GM11168 (cell line): ENCODE data around the gene RNF224.

Source experiments
- in situ Hi-C: fragments of 300-500 bp; cut with MboI; formaldehyde crosslinking; loops from one replicate; pipeline ENCODE4 v1.12.0; 2022; ENCODE audit warnings: low sequenced_read_pairs; ENCODE audit not compliant: unreplicated experiment

Gene RNF224

DNA sequence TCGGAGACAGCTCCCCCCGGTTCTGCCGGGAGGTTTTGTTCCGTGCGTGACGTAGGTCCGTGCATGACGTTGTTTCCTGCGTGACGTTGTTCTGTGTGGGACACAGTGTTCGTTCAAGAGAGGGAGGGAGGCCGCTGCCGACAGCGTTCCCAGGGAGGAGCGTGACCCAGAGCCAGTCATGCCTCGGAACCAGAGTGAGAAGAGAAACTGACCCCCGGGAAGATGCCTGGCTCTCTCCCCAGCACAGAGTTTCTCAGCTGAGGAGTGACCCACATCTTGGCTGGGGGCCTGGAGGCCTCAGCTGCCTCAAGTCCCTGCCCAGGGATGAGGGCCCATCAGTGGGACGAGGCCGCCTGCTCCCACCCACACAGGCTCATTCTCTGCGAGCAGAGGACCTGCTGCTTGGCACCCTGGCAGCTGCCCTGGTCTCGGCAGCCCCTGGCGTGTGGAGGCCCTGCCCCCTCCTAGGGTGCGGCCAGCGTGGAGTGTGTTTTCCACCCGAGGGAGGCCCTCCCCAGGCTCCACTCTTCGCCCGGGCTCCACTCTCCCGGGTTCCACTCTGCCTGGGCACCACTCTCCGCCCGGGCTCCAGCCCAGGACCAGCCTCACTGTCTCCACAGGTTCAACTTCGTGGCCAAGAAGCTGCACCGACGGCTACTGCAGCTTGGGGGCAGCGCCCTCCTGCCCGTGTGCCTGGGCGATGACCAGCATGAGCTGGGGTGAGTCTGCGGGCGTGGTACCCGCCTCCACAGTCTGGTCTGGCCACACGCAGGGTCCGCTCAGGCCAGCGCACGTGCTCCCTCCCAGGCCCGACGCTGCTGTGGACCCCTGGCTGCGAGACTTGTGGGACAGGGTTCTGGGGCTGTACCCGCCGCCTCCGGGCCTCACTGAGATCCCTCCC, 13.9 kb upstream of the RNF224 start:
- in situ Hi-C loops: no loop called here

DNA sequence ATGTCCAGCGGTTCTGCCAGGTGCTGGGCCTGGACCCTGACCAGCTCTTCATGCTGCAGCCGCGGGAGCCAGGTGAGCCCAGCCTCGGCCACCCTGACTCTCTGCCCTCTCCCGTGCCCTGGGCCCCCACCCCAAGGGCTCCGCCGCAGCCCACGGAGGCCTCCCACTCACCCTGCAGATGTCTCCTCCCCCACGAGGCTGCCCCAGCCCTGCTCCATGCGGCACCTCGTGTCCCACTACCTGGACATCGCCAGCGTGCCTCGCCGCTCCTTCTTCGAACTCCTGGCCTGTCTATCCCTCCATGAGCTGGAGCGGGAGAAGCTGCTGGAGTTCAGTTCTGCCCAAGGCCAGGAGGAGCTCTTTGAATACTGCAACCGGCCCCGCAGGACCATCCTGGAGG, 12.7 kb upstream of the RNF224 start:
- in situ Hi-C loops: no loop called here

DNA sequence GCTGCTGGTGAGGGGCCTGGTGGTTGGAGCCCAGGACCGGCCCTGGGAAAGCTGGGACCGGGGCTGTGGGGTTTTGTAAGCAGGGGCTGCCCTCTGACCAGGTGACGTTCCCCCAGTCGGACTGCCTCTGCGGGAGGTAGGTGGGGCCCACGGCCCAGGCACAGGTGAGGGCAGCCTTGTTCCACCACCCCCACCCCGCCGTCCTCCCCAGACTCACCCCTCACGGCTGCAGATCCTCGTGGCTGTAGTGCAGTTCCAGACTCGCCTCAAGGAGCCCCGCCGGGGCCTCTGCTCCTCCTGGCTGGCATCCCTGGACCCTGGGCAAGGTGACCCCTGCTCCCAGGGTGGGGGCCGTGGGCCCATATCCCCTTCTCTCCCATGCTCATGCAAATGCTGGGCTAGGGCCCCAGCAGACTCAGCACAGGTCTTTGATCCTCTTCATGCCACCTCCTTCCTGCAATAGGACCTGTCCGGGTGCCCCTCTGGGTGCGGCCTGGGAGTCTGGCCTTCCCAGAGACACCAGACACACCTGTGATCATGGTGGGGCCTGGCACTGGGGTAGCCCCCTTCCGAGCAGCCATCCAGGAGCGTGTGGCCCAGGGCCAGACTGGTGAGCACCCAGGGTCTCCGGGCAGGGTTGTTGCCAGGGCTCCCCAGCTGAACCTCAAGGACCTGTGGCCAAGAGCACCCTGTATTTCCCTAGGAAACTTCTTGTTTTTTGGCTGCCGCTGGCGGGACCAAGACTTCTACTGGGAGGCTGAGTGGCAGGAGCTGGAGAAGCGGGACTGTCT, 11.9 kb upstream of the RNF224 start:
- in situ Hi-C loops: no loop called here

DNA sequence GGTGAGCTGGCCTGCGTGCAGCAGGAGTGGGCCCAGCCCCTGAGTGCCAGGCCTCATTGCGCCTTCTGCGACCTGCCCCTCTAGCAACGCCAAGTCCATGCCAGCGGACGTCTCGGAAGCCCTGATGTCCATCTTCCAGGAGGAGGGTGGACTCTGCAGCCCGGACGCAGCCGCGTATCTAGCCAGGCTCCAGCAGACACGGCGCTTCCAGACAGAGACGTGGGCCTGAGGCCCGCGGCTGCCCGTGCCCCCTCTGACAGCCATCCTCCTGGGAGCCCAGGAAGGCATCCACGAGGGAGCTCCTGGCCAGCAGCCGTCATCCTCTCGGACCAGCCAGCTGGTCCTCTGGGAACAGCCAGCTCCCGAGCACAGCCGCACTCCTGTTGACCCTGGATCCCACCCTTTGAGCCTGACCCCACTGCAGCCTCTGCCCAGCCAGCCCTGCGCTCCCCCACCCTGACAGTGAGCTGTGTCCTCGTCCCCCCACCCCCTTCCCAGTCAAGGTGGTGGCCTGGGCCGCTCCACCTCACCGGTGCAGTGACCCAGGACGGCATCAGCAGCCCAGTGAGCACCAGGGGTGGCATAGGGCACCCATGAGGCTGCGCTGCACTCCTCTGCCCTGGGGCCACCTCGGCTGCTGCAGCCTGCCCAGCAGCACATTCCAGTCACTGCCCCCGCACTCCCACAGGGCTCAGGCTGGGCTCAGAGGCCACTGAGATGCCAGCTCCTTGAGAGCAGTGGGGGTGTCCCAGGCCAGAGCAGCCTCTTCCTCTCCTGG, 10.9 kb upstream of the RNF224 start:
- in situ Hi-C loops: no loop called here

DNA sequence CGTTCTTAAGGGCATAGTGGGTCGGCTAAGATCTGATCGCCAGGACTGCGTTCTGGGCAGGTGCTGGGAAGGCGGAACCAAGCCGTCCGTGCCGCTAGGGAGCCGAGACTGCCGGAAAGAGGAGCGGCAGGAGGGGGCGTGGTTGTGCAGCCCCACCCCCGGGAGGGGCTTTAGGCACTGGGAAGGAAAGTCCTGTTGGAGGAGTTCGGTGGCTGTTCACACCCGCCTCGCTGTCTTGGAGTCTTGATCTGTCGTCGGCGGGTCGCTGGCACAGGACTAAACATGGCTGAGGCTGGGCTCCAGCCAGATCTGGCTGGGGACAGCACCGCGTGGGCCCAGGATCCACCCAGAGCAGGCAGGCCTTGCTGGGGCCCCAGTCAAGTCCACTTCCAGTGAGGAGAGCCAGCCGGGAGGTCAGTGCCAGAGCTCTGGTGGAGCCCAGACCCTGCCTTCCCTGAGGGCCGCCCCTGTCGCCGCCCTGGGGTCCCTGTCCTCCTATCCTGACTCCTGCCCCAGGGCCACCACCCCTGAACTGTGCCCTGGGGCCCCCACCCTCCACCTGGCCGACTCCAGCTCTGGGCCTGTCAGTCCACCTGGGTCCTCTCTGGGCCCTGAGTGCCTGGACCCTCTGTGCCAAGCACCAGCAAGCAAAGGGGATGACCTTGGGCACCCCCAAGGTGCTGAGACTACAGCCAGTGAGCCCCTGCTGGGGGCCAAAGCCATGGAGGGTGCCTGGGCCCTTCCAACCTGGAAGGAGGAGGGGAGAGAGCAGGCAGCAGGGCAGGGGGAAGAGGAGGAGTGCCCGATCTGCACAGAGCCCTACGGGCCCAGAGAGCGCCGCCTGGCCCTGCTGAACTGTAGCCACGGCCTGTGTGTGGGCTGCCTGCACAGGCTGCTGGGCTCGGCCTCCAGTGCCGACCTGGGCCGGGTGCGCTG, 9.8 kb upstream of the RNF224 start:
- in situ Hi-C loops: no loop called here

DNA sequence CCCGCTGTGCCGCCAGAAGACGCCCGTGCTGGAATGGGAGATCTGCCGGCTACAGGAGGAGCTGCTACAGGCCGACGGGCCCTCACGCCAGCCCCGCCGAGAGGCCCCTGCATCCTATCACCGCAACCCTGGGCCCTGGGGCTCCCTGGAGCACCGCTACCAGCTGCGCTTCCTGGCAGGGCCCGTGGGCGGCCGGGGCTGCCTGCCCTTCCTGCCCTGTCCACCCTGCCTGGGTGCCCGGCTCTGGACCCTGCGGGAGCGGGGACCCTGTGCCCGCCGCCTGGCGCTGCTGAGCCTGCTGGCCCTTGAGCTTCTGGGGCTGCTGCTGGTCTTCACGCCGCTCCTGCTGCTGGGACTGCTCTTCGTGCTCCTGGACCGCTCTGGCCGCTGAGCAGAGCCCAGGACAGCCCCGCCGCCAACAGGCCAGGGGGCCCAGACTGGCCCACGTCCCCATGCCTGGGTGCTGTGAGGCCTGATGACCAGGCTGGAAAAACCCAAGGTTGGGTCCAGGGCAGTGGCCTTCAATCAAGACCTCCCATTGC, 9.0 kb upstream of the RNF224 start:
- in situ Hi-C loops: no loop called here

DNA sequence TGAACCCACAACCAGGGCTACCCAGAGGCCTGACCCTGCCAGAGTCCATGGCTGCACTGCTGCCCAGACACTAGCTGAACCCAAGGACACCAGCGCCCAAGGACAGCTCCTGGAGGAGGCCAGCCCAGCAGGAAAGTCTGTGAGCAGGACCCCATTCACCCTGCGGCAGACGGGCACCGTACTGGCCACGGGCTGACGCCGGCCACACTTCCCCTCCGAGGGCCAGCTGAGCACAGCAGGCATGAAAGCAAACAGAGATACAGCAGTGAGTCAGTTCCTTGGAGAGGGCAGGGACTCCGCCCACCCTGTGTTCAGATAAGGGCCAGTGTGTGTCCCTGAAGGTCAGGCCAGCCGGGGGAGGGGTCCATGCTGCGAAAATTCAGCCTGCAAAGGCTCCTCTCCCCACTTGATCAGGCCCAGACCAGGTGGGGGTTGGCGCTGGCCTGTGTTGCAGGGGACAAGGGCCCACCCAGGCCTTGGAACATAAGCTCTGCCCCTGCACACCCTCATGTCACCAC, 8.5 kb upstream of the RNF224 start:
- in situ Hi-C loops: no loop called here

DNA sequence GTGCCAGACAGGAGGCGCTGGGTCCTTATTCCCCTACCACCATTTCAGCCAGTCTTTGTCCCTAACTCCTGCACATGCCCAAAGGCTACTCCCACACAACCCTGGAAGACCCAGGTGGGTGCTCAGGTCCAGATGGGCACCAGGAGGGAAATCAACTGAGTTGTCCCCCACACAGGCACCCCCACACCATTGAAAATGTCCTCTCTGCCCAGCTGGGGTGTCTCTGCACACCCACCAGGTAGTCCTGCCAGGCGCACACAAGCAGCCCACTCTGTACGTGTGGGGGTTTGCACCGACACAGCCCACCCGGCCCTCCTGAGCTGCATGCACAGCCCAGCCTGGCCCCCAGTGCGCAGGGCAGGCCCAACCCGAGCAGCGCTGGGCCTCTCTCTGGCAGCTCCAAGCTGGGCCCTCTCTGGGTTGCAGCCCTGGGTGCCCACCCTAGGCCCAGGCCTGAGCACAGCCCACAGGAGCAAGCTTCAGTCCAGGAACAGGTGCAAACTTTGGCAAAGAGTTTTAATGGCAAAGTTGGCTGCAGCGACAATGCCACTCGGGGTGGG, 7.5 kb upstream of the RNF224 start:
- in situ Hi-C loops: no loop called here

DNA sequence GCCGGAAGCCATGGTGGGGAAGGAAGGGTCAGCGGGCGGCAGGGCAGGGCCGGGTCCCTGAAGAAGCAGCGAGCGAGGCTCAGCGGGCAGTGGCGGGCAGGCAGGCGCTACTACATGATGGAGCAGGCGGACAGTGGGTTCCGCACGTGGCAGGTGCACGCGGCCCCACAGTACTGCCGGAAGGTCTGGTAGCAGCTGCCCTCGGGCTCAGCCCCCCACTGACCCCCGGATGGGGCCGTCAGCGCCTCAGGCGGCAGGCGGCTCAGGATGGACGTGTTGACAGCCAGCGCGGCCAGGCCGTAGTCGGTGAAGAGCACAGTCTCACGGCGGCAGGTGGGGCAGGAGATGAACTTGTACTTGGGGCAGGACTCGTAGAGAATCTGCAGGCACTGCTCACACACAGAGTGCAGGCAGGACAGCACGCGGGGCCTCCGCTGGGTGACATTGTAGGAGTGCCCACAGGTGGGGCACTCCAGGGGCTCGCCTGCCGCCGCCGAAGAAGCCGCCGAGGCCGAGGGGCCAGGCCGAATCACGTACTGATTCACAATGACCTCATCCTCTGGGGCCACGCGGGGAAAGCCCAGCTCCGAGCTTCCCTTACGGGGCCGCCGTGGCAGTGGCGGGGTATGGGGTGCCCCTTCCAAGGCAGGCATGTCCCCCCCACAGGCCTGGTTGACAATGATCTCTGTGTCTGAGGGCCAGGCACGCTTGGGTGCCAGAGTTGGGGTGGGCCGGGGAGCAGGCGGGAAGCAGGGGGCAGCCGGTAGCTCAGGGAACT, 6.8 kb upstream of the RNF224 start:
- in situ Hi-C loops: no loop called here

DNA sequence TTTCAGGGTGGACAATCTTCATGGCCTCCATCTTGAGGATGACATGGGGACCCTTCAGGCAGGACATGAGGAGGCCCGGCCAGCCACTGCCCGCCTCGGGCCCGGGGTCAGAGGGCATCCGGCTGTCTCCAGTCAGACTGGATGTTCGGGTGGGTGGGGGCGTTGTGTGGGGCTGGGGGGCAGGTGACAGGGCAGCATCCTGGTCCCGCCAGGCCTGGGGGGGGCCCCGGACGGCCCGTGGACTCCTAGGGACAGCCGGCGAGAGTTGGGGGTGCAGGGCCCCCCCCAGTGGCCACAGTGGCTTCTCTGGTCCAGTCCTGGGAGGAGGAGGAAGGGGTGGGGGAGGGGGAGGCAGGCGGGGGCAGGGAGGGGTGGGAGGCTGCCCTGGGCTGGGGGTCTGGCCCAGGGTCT, 6.2 kb upstream of the RNF224 start:
- in situ Hi-C loops: no loop called here

DNA sequence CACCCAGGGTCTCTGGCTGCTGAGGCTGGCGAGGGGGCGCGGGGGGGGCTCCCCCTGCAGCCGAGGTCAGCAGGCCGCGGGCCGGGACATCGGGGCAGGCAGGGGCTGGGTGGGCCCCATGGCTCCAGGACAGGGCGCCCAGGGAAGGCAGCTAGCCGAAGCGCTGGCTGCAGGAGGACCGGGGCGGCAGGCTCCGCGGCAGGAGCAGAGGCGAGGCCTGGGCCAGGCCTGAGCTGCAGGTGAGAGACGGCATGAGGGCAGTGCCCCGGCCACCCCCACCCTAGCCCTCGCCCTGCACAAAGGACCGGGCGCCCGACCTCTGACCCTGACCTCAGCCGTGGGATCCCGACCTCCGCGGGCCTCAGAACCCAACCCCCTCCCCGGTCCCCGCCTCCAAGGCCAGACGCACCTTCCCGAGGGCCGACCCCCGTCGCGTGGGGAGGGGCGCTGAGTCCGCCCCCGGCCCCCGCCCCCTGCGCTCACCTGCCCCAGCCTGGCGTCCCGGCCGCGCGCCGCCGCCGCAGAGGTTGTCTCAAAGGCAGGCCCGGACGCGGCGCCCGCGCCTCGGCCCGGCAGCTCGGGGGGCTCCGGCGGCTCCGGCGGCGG, 5.7 kb upstream of the RNF224 start:
- in situ Hi-C loops: no loop called here

DNA sequence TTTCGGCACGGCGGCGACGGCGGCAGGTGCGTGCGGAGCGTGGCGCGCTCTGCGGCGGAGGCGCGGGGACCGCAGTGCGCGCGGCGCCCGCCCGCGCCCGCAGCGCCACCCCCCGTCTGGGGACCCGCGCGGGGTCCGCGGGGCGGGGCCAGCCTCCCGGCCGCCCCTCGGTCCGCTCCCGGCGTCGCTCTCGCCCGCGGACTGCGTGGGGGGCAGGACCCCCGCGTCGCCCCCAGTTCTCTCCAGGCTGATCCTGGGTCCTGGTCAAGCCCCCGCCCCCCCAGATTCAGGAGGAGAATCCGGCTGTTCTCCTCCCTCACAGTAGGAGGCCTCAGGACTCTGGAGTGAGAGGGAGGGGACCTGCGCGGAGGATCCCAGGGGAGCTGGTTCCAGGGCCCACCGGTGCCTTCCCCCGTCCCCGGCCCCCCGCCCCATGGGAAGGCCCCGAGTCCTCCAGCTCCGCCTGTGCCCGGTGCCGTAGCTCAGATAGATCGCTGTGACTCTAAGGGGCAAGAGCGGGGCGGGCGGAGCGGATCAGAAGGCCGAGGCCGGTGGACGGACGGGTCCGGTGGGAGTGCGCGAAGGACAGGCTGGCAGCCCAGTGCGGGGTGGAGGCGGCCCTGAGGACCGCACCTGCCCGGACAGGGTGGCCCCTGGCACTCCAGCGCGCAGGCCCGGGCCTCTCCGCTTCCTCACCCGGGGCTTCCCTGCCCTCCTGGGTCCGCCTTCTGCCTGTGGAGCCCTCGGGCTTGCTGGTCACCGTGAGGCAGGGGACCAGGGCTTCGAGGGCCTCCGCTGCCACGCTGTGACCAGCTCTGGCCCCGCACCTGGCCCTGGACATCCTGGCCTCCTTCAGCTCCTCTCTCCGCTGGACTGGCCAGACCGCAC, 4.9 kb upstream of the RNF224 start, which contains the start of gene RNF208:
TSS of gene RNF208 (minus strand) at position 51 of the 888 bp plus-strand sequence. CDS start 1,028 bp downstream, outside the sequence.
- in situ Hi-C loops: no loop called here

DNA sequence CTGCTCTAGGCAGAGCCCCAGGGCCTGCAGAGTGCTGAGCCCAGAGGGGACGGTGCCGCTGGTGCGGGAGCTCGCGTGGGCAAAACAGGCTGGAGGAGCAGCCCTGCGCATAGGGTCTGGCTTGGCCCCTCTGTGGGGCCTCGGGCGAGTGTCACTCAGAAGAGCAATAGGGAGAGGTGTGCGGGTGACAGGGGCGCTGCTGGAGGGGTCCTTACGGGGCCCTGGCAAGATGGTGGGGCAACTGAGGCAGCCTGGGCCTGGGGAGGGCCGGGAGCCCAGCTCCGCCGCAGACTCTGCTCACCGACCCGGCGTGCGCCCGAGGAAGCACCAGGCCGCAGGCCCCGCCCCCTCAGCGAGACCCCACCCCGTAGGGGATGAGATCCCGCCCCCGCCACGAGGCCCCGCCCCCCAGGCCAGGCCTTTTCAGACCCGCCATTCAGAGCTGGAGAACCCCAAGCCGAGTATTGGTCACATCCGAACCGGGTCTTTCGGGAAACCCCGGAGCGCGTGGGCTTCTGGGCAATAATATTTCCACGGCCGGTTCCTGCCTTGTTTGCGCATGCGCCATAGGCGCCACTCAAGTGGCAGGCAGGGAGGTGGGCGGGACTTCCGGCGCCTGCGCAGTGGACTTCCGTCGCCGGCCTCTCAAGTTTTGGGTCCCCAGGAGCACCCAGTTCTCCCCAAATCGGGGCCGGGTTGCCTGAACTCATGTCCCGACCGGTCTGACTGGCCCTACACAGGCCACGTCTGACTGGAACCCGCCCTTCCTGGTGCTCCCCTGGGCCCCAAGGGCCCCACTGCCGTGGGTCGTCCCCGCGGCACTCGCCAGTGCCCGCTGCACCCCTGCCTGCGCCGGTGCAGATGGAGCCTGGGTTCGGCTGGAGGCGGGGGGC, 4.0 kb upstream of the RNF224 start:
- in situ Hi-C loops: no loop called here

DNA sequence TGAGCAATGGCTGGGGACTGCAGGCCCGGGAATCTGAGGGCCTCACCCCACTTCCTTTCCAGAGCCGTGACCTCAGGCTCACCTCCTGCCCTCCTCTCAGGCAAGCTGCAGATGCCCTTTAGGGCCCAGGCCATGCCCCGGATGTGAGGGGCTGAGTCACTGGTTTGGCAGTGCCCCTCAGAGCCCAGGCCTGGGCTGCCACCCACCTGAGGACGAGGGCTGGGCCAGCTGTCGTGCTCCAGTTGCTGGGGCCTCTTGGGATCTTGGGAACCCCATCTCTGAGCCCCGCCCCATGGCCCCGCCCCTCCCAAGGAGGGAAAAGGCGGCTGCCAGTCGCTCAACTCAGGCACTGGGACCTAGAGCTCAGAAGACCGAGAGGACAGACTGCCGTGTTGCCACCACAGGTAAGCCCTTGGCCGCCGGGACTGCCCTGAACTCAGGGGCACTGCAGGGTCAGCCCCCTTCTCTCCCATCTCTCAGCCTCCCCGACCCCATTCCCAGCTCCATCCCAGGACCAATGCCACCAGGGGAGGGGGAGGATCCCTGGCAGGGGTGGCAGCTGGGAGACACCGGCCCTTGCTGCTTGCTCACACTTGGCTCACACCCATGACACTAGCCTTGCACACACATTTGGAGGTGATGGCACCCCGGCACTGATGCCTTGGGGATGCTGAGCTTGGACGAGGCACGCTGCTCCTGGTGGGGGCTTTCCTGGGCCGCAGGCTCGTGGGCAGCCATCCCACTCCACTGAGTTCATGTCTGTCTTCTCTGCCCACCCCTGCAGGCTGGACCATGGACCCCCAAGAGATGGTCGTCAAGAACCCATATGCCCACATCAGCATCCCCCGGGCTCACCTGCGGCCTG, 2.2 kb upstream of the RNF224 start, which contains the start of gene CYSRT1:
TSS of gene CYSRT1 (plus strand) at position 345 of the 865 bp plus-strand sequence. CDS start at position 793, 448 bp downstream.
- in situ Hi-C loops: no loop called here
